ENCODE data around the gene ERVK3-1.

GRCh38 chr19:58335630-58336029 lies 30.5 kb downstream of the ERVK3-1 start:
- TF ChIP-seq POLR2A (IDR thresholded peaks at IDR 0.05; ENCODE audit: low read depth, low read length) (no peak), TAF1 (IDR thresholded peaks at IDR 0.05; ENCODE audit: borderline replicate concordance, low read depth, low read length) (no peak), POLR2AphosphoS5 (IDR thresholded peaks at IDR 0.05; ENCODE audit: low read depth, low read length) (no peak)

Data from GM12892 (cell line).